Activated CD4-positive, alpha-beta T cell treated with anti-CD3 and anti-CD28 coated beads, Interleukin-10, Interleukin-2, amounts not matched to agents 100 ng/mL and 50 ng/mL, durations not matched to agents 16 hours and 8 hours (primary cell): ENCODE results near the gene TDRD1.

Experiments
- DNase-seq: peaks from one replicate; pipeline ENCODE4 v3.0.0-alpha.2; 2020

TDRD1 gene

DNA sequence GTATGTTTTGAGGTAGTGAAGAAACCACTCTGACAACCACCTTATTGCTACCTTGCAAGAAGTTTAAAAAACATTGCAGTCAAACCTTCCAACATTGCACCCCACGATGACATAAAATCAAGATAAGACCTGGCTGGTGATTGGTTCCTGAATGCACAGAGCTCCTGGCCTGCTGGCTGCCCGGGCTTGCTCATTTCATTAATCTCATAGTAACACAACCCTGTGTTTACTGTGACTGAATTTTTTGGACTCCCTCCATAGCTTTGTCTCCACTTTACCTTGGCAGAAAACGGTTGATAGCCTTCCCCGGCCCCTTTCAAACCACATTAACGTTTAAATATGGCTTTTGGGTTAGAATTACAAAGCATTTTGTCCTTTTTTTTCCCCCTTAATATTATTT, 87.4 kb downstream of the TDRD1 start:
- DNase-seq = no peak

GRCh38 chr10:114271075-114271778, 92.1 kb downstream of the TDRD1 start:
- DNase-seq = no peak

DNA sequence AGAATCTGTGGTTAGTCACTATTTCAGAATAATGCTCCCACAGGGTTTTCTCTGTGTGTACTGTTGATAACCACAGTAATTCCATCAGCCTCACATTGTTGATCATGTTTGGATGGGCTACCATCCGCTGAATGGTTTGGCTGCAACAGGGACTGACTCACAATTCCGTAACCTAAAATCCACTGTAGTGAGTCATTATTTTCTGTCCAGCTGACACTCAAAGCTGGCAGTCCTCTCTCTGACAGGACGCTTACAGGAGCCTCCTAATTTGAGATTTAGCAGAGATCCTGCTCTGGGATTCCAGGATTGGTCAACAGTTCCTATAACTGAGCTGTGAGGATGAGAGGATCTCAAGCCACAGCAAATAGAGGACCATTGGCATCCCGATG, 92.6 kb downstream of the TDRD1 start:
- DNase-seq = no peak

DNA sequence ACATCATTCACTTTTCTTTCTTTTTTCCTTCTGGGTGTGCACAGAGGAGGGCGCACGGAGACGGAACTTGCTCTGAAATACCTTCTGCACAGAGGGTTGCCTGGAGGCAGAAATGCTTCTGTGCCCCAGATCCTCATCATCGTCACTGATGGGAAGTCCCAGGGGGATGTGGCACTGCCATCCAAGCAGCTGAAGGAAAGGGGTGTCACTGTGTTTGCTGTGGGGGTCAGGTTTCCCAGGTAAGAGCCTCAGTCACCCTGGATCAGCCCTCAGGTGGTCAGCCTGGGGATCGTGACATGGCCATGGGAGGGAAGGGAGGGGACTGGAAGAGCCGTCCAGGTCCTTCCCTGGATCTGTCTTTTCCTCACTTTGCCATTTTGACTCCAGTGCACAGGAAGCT, 93.5 kb downstream of the TDRD1 start:
- no peak for DNase-seq

- no peak for DNase-seq
Observed at GRCh38 chr10:114273910-114274309, 94.8 kb downstream of the TDRD1 start.

GRCh38 chr10:114274616-114275453, 95.7 kb downstream of the TDRD1 start:
- DNase-seq = no peak

DNA sequence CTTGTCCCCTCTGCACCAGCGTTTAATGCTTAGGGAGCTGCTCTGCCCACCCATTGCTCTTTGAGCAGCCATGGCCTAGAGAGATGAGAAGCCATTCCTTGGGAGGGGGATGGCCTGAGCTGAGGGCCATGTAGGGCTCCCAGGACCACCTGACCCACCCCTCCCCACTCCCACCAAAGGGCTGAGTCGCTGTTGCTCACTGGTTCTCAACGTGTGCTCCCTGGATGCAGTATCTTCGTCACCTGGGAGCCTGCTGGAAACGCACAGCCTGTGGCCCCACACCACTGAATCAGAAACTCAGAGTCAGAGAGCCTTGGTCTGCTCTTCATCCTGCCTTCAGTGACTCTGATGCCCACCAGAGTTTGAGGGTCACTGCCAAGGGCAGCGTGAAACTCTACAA, 96.9 kb downstream of the TDRD1 start:
- no peak for DNase-seq

GRCh38 chr10:114276671-114277070, 97.5 kb downstream of the TDRD1 start:
- DNase-seq = no peak

GRCh38 chr10:114278140-114278883, 99.2 kb downstream of the TDRD1 start:
- DNase-seq = no peak

- no peak for DNase-seq
Observed at GRCh38 chr10:114278884-114279191, 99.7 kb downstream of the TDRD1 start.

DNA sequence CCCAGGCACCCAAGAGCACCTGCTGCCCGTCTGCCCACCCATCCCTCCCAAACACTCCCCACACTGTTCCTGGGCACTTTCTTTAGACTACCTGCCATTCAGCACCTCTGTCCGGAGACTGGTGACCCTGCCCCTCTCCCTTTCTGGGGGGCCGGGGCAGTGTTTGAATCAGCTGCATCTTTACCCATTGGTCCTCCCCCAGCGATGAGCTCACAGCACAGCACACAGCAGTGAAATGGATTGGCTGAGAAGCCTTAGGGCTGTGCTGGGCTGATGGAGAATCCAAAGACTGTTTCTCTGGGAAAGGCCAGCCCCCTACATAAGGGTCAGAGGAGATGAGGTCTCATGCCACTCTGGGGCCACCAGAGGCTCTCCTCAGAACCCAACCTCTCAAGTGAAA, 100.1 kb downstream of the TDRD1 start:
- no peak for DNase-seq

DNA sequence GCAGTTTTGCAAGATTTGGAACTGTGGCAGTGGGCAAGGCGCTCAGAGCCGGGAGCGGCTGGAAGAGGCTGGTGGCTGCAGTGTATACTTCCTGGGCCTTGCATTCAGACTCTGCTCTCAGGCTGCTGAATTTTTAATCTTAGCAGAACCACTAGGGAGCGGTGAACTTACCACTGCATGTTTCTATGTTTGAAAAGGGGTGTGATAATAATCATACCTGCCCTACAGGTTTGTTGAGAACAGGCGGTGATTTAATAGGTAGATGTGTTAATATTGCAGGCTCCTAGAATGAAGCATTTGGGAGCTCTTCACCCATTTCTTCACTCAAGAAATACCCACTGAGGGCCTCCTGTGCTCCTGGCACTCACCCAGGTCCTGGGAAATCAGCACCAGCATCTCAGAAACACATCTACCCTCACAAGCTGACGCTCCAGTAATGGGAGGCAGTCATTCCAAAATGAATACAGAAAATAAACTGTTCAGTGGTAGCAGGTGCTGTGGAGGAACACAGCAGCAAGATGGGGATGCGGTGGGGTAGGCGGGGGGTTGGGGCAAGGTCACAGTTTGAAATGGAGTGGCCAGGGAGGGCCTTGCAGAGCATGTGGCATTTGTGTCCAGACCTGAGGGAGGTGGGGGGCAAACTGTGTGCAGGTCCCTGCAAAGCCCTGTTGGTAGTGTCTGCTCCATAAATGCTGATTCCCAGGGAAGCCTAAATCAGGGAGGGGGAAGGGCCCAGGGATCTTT, 100.9 kb downstream of the TDRD1 start:
- DNase-seq = no peak

GRCh38 chr10:114281006-114281405, 101.9 kb downstream of the TDRD1 start:
- no peak for DNase-seq

GRCh38 chr10:114281461-114281860, 102.3 kb downstream of the TDRD1 start:
- no peak for DNase-seq
